Memory B cell (primary cell): ENCODE data around the gene DRC1.

Source experiments
- ATAC-seq: fragments of 150-1000 bp; cut with Tn5 transposase; 2 replicates; pipeline ENCODE4 v1.10.0; 2021; ENCODE audit warnings: low read depth, mild to moderate bottlenecking, moderate library complexity
- DNase-seq, 2 donors: peaks; one replicate each; pipeline ENCODE4 v3.0.0; 2022; ENCODE audit warnings: low spot score in 2 of 2
- H3K27ac Mint-ChIP-seq: one replicate; pipeline ENCODE4 v1.8.0; 2022; ENCODE audit warnings: mild to moderate bottlenecking, moderate library complexity, mixed read lengths
- H3K27me3 Mint-ChIP-seq: one replicate; pipeline ENCODE4 v1.8.0; 2022; ENCODE audit warnings: mixed read lengths
- H3K36me3 Mint-ChIP-seq: one replicate; pipeline ENCODE4 v1.8.0; 2022; ENCODE audit warnings: mild to moderate bottlenecking, mixed read lengths
- H3K4me1 Mint-ChIP-seq: one replicate; pipeline ENCODE4 v1.8.0; 2022; ENCODE audit warnings: mixed read lengths
- H3K4me3 Mint-ChIP-seq: one replicate; pipeline ENCODE4 v1.8.0; 2022; ENCODE audit warnings: mild to moderate bottlenecking, moderate library complexity, mixed read lengths
- H3K9me3 Mint-ChIP-seq: one replicate; pipeline ENCODE4 v1.8.0; 2022; ENCODE audit warnings: mixed read lengths

DRC1 gene

GRCh38 chr2:26414311-26414710 lies 12.6 kb downstream of the DRC1 start:
- DNase-seq (no peak), ATAC-seq (no peak)
- H3K4me1 Mint-ChIP-seq = peaks cover 4% of the 10 kb centered on the region
- H3K27me3 Mint-ChIP-seq = peaks cover 2% of the 10 kb centered on the region
- H3K4me3 Mint-ChIP-seq = no peak overlapping the region
- no peak overlapping the region for H3K27ac Mint-ChIP-seq
- H3K9me3 Mint-ChIP-seq = no peaks in the 10 kb centered on the region
- no peaks in the 10 kb centered on the region for H3K36me3 Mint-ChIP-seq

GRCh38 chr2:26421961-26422360 lies 20.2 kb downstream of the DRC1 start:
- Mint-ChIP-seq H3K27ac (no peak overlapping the region), H3K9me3 (peaks cover 4% of the 10 kb centered on the region), H3K36me3 (no peaks in the 10 kb centered on the region), H3K4me1 (no peaks in the 10 kb centered on the region), H3K4me3 (no peak overlapping the region), H3K27me3 (peaks cover 3% of the 10 kb centered on the region)
- no peak for DNase-seq
- no peak for ATAC-seq

- Mint-ChIP-seq H3K4me1 (no peaks in the 10 kb centered on the region), H3K27ac (no peak overlapping the region), H3K4me3 (no peak overlapping the region), H3K27me3 (peaks cover 3% of the 10 kb centered on the region), H3K36me3 (no peaks in the 10 kb centered on the region), H3K9me3 (peaks cover 4% of the 10 kb centered on the region)
- no peak for ATAC-seq
- no peak for DNase-seq
Observed at GRCh38 chr2:26422947-26423629, 21.4 kb downstream of the DRC1 start.

- Mint-ChIP-seq H3K4me3 (no peak overlapping the region), H3K27me3 (peaks cover 3% of the 10 kb centered on the region), H3K4me1 (no peaks in the 10 kb centered on the region), H3K27ac (no peak overlapping the region), H3K9me3 (peaks cover 4% of the 10 kb centered on the region), H3K36me3 (no peaks in the 10 kb centered on the region)
- DNase-seq (no peak), ATAC-seq (no peak)
Observed at GRCh38 chr2:26423750-26424149, 22.0 kb downstream of the DRC1 start.

GRCh38 chr2:26424221-26424620 lies 22.5 kb downstream of the DRC1 start:
- H3K27ac Mint-ChIP-seq = no peak overlapping the region
- H3K4me3 Mint-ChIP-seq = no peak overlapping the region
- peaks cover 4% of the 10 kb centered on the region for H3K9me3 Mint-ChIP-seq
- ATAC-seq (no peak), DNase-seq (no peak)
- H3K36me3 Mint-ChIP-seq = no peaks in the 10 kb centered on the region
- H3K27me3 Mint-ChIP-seq = peaks cover 3% of the 10 kb centered on the region
- no peaks in the 10 kb centered on the region for H3K4me1 Mint-ChIP-seq

GRCh38 chr2:26428846-26429245 lies 27.1 kb downstream of the DRC1 start:
- H3K27me3 Mint-ChIP-seq = peaks cover 7% of the 10 kb centered on the region

GRCh38 chr2:26429779-26430578 lies 28.3 kb downstream of the DRC1 start:
- no peaks in the 10 kb centered on the region for H3K4me1 Mint-ChIP-seq
- H3K27me3 Mint-ChIP-seq = peaks cover 7% of the 10 kb centered on the region
- H3K4me3 Mint-ChIP-seq = no peak overlapping the region
- peaks cover 4% of the 10 kb centered on the region for H3K9me3 Mint-ChIP-seq
- H3K36me3 Mint-ChIP-seq = no peaks in the 10 kb centered on the region
- ATAC-seq (no peak), DNase-seq (no peak)
- H3K27ac Mint-ChIP-seq = no peak overlapping the region

More at GRCh38 chr2:26428846-26429245, 27.1 kb downstream of the DRC1 start:
- no peak for ATAC-seq
- H3K27ac Mint-ChIP-seq = no peak overlapping the region
- no peaks in the 10 kb centered on the region for H3K36me3 Mint-ChIP-seq
- no peaks in the 10 kb centered on the region for H3K4me1 Mint-ChIP-seq
- H3K9me3 Mint-ChIP-seq = peaks cover 4% of the 10 kb centered on the region
- H3K4me3 Mint-ChIP-seq = no peak overlapping the region
- no peak for DNase-seq

- DNase-seq (no peak), ATAC-seq (no peak)
- H3K36me3 Mint-ChIP-seq = no peaks in the 10 kb centered on the region
- H3K9me3 Mint-ChIP-seq = no peaks in the 10 kb centered on the region
- peaks cover 7% of the 10 kb centered on the region for H3K27me3 Mint-ChIP-seq
- no peaks in the 10 kb centered on the region for H3K4me1 Mint-ChIP-seq
- no peak overlapping the region for H3K4me3 Mint-ChIP-seq
- no peak overlapping the region for H3K27ac Mint-ChIP-seq
Observed at GRCh38 chr2:26430826-26431225, 29.1 kb downstream of the DRC1 start.

- Mint-ChIP-seq H3K36me3 (peaks cover 1% of the 10 kb centered on the region), H3K4me3 (no peak overlapping the region), H3K4me1 (no peaks in the 10 kb centered on the region), H3K9me3 (no peaks in the 10 kb centered on the region), H3K27ac (no peak overlapping the region), H3K27me3 (peaks cover 7% of the 10 kb centered on the region)
- DNase-seq (no peak), ATAC-seq (no peak)
Observed at GRCh38 chr2:26432363-26432762, 30.6 kb downstream of the DRC1 start.

- Mint-ChIP-seq H3K4me3 (no peak overlapping the region), H3K9me3 (no peaks in the 10 kb centered on the region), H3K36me3 (peaks cover 1% of the 10 kb centered on the region), H3K27ac (no peak overlapping the region), H3K4me1 (no peaks in the 10 kb centered on the region), H3K27me3 (peaks cover 7% of the 10 kb centered on the region)
- DNase-seq (no peak), ATAC-seq (no peak)
Observed at GRCh38 chr2:26432859-26433258, 31.1 kb downstream of the DRC1 start.

GRCh38 chr2:26435106-26435505 lies 33.4 kb downstream of the DRC1 start:
- ATAC-seq (no peak), DNase-seq (no peak)
- Mint-ChIP-seq H3K4me3 (no peak overlapping the region), H3K9me3 (no peaks in the 10 kb centered on the region), H3K4me1 (no peaks in the 10 kb centered on the region), H3K27me3 (peaks cover 10% of the 10 kb centered on the region), H3K27ac (no peak overlapping the region), H3K36me3 (peaks cover 1% of the 10 kb centered on the region)

GRCh38 chr2:26438526-26438925 lies 36.8 kb downstream of the DRC1 start:
- no peaks in the 10 kb centered on the region for H3K4me1 Mint-ChIP-seq
- no peak overlapping the region for H3K27ac Mint-ChIP-seq
- no peak overlapping the region for H3K4me3 Mint-ChIP-seq
- H3K27me3 Mint-ChIP-seq = peaks cover 3% of the 10 kb centered on the region
- no peaks in the 10 kb centered on the region for H3K9me3 Mint-ChIP-seq
- DNase-seq (no peak), ATAC-seq (no peak)
- H3K36me3 Mint-ChIP-seq = peaks cover 1% of the 10 kb centered on the region

GRCh38 chr2:26438926-26439325 lies 37.2 kb downstream of the DRC1 start:
- ATAC-seq (no peak), DNase-seq (no peak)
- peaks cover 1% of the 10 kb centered on the region for H3K36me3 Mint-ChIP-seq
- H3K9me3 Mint-ChIP-seq = no peaks in the 10 kb centered on the region
- H3K27me3 Mint-ChIP-seq = peaks cover 3% of the 10 kb centered on the region
- no peak overlapping the region for H3K27ac Mint-ChIP-seq
- no peak overlapping the region for H3K4me3 Mint-ChIP-seq
- no peaks in the 10 kb centered on the region for H3K4me1 Mint-ChIP-seq

GRCh38 chr2:26442301-26442700 lies 40.6 kb downstream of the DRC1 start:
- no peak for DNase-seq
- Mint-ChIP-seq H3K4me3 (no peak overlapping the region), H3K27ac (no peak overlapping the region), H3K27me3 (peaks cover 3% of the 10 kb centered on the region), H3K36me3 (no peaks in the 10 kb centered on the region), H3K4me1 (no peaks in the 10 kb centered on the region), H3K9me3 (no peaks in the 10 kb centered on the region)
- no peak for ATAC-seq

- ATAC-seq (no peak), DNase-seq (no peak)
- Mint-ChIP-seq H3K27ac (no peak overlapping the region), H3K27me3 (peaks cover 3% of the 10 kb centered on the region), H3K9me3 (no peaks in the 10 kb centered on the region), H3K4me3 (no peak overlapping the region), H3K36me3 (no peaks in the 10 kb centered on the region), H3K4me1 (no peaks in the 10 kb centered on the region)
Observed at GRCh38 chr2:26442707-26443106, 41.0 kb downstream of the DRC1 start.
